ENCODE results near the gene ST8SIA1.
"Not testable (repeated sequence)": the region's sequence is repeated elsewhere in the genome, so short reads cannot be mapped to it uniquely, and the experiment has no call there.

ST8SIA1 gene

DNA sequence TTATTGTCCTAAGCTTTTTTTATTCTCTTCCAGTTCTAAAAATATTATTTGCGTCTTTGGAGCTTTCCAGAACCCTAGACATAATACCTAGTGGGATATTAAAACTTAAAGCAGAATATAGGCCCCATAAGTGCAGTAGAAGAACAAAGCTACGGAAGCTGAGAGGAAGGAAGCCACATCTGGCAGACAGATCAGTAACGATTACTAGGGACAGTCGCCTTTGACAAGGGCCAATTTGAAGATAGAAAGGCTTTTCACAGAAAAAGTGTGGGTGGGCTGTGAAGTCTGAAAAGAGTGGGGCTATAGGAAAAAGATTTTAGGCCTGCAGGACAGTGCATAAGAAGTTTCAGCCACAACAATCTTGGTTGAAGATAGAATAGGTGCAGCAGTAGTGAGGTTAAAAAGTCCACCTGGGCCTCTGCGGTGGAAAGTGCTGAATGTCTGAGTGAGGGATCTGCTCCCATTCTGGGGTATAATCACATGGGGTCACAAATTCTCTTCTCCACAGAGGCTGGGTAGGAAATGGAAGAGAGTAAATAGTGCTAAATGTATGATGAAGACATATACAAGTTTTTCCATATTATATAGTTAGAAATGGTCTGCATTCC, 174.0 kb downstream of the ST8SIA1 start:
- no peak for DNase-seq

DNA sequence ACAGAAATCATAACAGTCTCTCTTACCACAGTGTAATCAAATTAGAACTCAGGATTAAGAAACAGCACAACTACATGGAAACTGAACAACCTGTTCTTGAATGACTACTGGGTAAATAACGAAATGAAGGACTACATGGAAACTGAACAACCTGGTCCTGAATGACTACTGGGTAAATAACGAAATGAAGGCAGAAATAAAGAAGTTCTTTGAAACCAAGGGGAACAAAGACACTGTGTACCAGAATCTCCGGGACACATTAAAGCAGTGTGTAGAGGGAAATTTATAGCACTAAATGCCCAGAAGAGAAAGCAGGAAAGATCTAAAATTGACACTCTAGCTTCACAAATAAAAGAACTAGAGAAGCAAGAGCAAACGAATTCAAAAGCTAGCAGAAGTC, 185.2 kb downstream of the ST8SIA1 start:
- not testable (repeated sequence) for DNase-seq

DNA sequence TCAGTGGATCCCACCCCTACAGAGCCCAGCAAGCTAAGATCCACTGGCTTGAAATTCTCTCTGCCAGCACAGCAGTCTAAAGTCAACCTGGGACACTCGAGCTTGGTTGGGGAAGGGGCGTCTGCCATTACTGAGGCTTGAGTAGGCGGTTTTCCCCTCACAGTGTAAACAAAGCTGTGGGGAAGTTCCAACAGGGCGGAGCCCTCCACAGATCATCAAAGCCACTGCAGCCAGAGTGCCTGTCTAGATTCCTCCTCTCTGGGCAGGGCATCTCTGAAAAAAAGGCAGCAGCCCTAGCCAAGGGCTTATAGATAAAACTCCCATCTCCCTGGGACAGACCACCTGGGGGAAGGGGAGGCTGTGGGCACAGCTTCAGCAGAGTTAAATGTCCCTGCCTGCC, 187.8 kb downstream of the ST8SIA1 start:
- peak in 1 of 4 experiments; percentile 8 for DNase-seq
